Mesodermal cell (in vitro differentiated cells): ENCODE results near the gene P2RX4.

Experiments
- H3K27ac ChIP-seq: 2 replicates; pipeline ENCODE4 v1.7.0; 2013; ENCODE audit warnings: mild to moderate bottlenecking, low read depth, low read length, moderate library complexity; ENCODE audit not compliant: severe bottlenecking
- H3K36me3 ChIP-seq: 2 replicates; pipeline ENCODE4 v1.7.1; 2013; ENCODE audit warnings: mild to moderate bottlenecking, low read length, moderate library complexity; ENCODE audit not compliant: control insufficient read depth, insufficient read depth
- H3K4me1 ChIP-seq: one replicate; pipeline ENCODE4 v1.7.1; 2013; ENCODE audit warnings: mild to moderate bottlenecking, low read length; ENCODE audit not compliant: insufficient read depth, control insufficient read depth, poor library complexity, severe bottlenecking
- H3K4me3 ChIP-seq: 2 replicates; pipeline ENCODE4 v1.7.0; 2013; ENCODE audit warnings: low read length, control low read depth, mild to moderate bottlenecking; ENCODE audit not compliant: insufficient read depth, poor library complexity, severe bottlenecking; ENCODE audit errors: extremely low read depth
- H3K9me3 ChIP-seq: 2 replicates; pipeline ENCODE4 v1.7.1; 2013; ENCODE audit warnings: mild to moderate bottlenecking, low read length, moderate library complexity; ENCODE audit not compliant: control insufficient read depth
- WGBS, 2 experiments: methylation state at CpG; one replicate each; pipeline ENCODE4 v1.1.5; 2013; ENCODE audit warnings: missing lambda C conversion rate in 2 of 2; ENCODE audit not compliant: insufficient coverage in 2 of 2; 5-methylcytosine and 5-hydroxymethylcytosine counted together

Gene P2RX4

GRCh38 chr12:121233628-121234020 is 23.7 kb downstream of the P2RX4 start:
- 93 to 94% methylated on average over 11 of the region's 11 CpGs for WGBS, 2 experiments
- H3K27ac ChIP-seq = no peak overlapping the region
- H3K4me3 ChIP-seq = no peak overlapping the region
- H3K9me3 ChIP-seq = no peaks in the 10 kb centered on the region
- peaks cover 51% of the 10 kb centered on the region for H3K36me3 ChIP-seq
- H3K4me1 ChIP-seq = no peaks in the 10 kb centered on the region

GRCh38 chr12:121236776-121237175 is 26.8 kb downstream of the P2RX4 start:
- no peak overlapping the region for H3K27ac ChIP-seq
- peaks cover 61% of the 10 kb centered on the region for H3K36me3 ChIP-seq
- no peak overlapping the region for H3K4me3 ChIP-seq
- peaks cover 3% of the 10 kb centered on the region for H3K4me1 ChIP-seq
- 89 to 94% methylated on average over 8 to 9 of the region's 9 CpGs for WGBS, 2 experiments
- no peaks in the 10 kb centered on the region for H3K9me3 ChIP-seq

GRCh38 chr12:121237415-121237814 is 27.5 kb downstream of the P2RX4 start:
- Histone ChIP-seq H3K9me3 (no peaks in the 10 kb centered on the region), H3K36me3 (peaks cover 62% of the 10 kb centered on the region), H3K4me3 (no peak overlapping the region), H3K4me1 (peaks cover 3% of the 10 kb centered on the region), H3K27ac (no peak overlapping the region)
- WGBS, 2 experiments = 90 to 92% methylated on average over 5 to 7 of the region's 8 CpGs

- H3K4me1 ChIP-seq = peaks cover 3% of the 10 kb centered on the region
- 85 to 94% methylated on average over 4 of the region's 4 CpGs for WGBS, 2 experiments
- H3K27ac ChIP-seq = no peak overlapping the region
- H3K4me3 ChIP-seq = no peak overlapping the region
- no peaks in the 10 kb centered on the region for H3K9me3 ChIP-seq
- peaks cover 58% of the 10 kb centered on the region for H3K36me3 ChIP-seq
Observed at GRCh38 chr12:121238086-121238485, 28.2 kb downstream of the P2RX4 start.

GRCh38 chr12:121238604-121239350 is 28.8 kb downstream of the P2RX4 start:
- WGBS, 2 experiments = 72 to 82% methylated on average over 3 to 6 of the region's 7 CpGs
- Histone ChIP-seq H3K9me3 (no peaks in the 10 kb centered on the region), H3K36me3 (peaks cover 61% of the 10 kb centered on the region), H3K4me3 (no peak overlapping the region), H3K27ac (peak overlapping the region; percentile 57), H3K4me1 (peaks cover 3% of the 10 kb centered on the region)

GRCh38 chr12:121239351-121240061 is 29.6 kb downstream of the P2RX4 start:
- peaks cover 3% of the 10 kb centered on the region for H3K4me1 ChIP-seq
- H3K4me3 ChIP-seq = no peak overlapping the region
- H3K9me3 ChIP-seq = no peaks in the 10 kb centered on the region
- peak overlapping the region; percentile 57 for H3K27ac ChIP-seq
- peaks cover 63% of the 10 kb centered on the region for H3K36me3 ChIP-seq
- WGBS, 2 experiments = 84 to 94% methylated on average over 3 to 5 of the region's 6 CpGs

- Histone ChIP-seq H3K9me3 (no peaks in the 10 kb centered on the region), H3K4me1 (peaks cover 3% of the 10 kb centered on the region), H3K4me3 (no peak overlapping the region), H3K27ac (no peak overlapping the region), H3K36me3 (peaks cover 65% of the 10 kb centered on the region)
- WGBS, 2 experiments = 85 to 96% methylated on average over 6 to 7 of the region's 7 CpGs
Observed at GRCh38 chr12:121240062-121240420, 30.1 kb downstream of the P2RX4 start.

- peaks cover 66% of the 10 kb centered on the region for H3K36me3 ChIP-seq
Observed at GRCh38 chr12:121240484-121241101, 30.7 kb downstream of the P2RX4 start.

GRCh38 chr12:121241156-121241970 is 31.4 kb downstream of the P2RX4 start:
- H3K9me3 ChIP-seq = no peaks in the 10 kb centered on the region
- no peak overlapping the region for H3K4me3 ChIP-seq
- H3K27ac ChIP-seq = no peak overlapping the region
- H3K4me1 ChIP-seq = peaks cover 3% of the 10 kb centered on the region
- H3K36me3 ChIP-seq = peaks cover 61% of the 10 kb centered on the region
- WGBS, 2 experiments = 91 to 94% methylated on average over 8 to 11 of the region's 17 CpGs

More at GRCh38 chr12:121240484-121241101, 30.7 kb downstream of the P2RX4 start:
- Histone ChIP-seq H3K4me1 (peaks cover 3% of the 10 kb centered on the region), H3K9me3 (no peaks in the 10 kb centered on the region), H3K4me3 (no peak overlapping the region), H3K27ac (no peak overlapping the region)
- 89 to 92% methylated on average over 31 to 36 of the region's 38 CpGs for WGBS, 2 experiments

GRCh38 chr12:121245031-121245430 is 35.1 kb downstream of the P2RX4 start:
- Histone ChIP-seq H3K36me3 (peaks cover 55% of the 10 kb centered on the region), H3K4me1 (peaks cover 3% of the 10 kb centered on the region), H3K9me3 (no peaks in the 10 kb centered on the region), H3K27ac (no peak overlapping the region), H3K4me3 (no peak overlapping the region)
- 90 to 93% methylated on average over 11 to 12 of the region's 14 CpGs for WGBS, 2 experiments
